ENCODE measurements around the gene PBX4. TPM values are rescaled to one million over a fixed set of nuclear protein-coding genes. Genes with fewer than 3 reads are reported as not detected.

PBX4 gene
- total and polyA plus RNA-seq, 2 of the 8 experiments (the other 6 are each of a cell fraction or from before 2014, with no cell fraction given): 3.4 to 3.8 TPM

- TF ChIP-seq BCL11A (IDR thresholded peaks at IDR 0.05; ENCODE audit: low read depth in 2 of 2, low read length in 2 of 2) (no peak), KDM4A (IDR thresholded peaks at IDR 0.05; ENCODE audit: low read depth, low read length, severe bottlenecking) (no peak), CBX5 (IDR thresholded peaks at IDR 0.05; ENCODE audit: low read depth, low read length) (no peak), POU5F1 (IDR thresholded peaks at IDR 0.05; ENCODE audit: low read depth, low read length) (no peak), NANOG (IDR thresholded peaks at IDR 0.05; ENCODE audit: insufficient read depth, low read depth, low read length, poor library complexity, severe bottlenecking) (no peak), YY1 (IDR thresholded peaks at IDR 0.05; ENCODE audit: low read depth, low read length) (no peak), TEAD4 (IDR thresholded peaks at IDR 0.05; ENCODE audit: low read depth, low read length) (no peak)
These were observed 69.3 kb downstream of the PBX4 start (continued) for GRCh38 chr19:19548915-19549759.
